Fibroblast of villous mesenchyme (primary cell): Measurements from ENCODE around the gene CEP164. TPM values are rescaled to one million over a fixed set of nuclear protein-coding genes. Genes with fewer than 3 reads are reported as not detected.
"Not testable (repeated sequence)": the region's sequence is repeated elsewhere in the genome, so short reads cannot be mapped to it uniquely, and the experiment has no call there.

Source experiments
- DNase-seq: peaks from one replicate; pipeline ENCODE4 v3.0.0-alpha.2; 2010; ENCODE audit warnings: low read depth
- H3K4me3 ChIP-seq: 2 replicates; pipeline ENCODE4 v1.5.1; 2011; ENCODE audit warnings: low read depth, mild to moderate bottlenecking, low read length
- total RNA-seq: library from RNA; depleted of rRNA; stranded (reverse); fragments of >200 nt; gene quantifications from 2 replicates; pipeline ENCODE4 v1.2.3, GENCODE V29; 2012
- TF ChIP-seq, protein P1 (sequence below): IDR thresholded peaks from 2 replicates; pipeline ENCODE4 v1.5.1; 2012; ENCODE audit warnings: low read depth, mild to moderate bottlenecking, low read length; ENCODE audit not compliant: insufficient read depth

The CEP164 gene
- total RNA-seq, 1 donor, result 33.7 TPM

DNA sequence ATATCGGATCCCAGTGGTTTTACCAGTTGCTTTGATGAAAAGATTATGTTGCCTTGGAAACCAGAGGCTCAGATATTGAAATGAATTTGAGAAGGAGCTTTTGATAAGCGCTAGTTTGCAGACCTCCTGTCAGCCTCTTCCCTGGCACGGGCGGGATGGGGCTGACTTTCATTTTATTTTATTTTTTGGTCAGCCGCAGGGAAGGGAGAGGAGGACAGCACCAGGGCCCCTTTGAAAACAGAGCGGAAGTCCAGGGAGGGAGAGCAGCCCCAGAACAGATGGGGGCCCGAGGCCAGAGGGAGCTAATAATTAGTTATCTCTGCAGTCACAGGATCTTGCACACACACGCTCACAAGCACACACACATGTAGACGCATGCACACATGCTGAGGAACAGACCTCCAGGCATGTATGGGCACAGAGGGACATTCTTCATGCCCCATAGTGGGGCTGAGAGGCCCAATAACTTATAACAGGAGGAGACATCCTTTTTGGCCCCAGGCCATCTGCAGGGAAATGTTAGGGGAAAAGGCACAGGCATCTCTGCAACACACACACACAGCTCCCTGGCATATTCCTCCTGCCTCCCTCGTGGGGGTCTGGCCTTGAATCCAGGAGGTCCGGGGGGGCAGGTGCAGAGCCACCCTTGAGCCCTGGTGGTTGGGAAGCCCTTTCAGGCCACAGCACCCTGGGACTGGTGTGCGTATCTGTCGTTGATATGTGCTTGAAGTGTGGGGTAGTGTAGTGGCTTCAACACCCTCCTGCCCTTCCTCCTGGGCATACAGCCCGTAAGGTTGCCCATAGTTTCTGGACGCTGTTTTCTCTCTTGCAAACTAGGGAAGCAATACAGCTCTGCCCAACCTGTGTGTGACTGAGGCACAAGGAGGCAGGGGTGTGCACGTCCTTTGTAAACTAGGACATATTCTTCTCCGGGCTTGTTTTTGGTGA is 117.3 kb downstream of the CEP164 start:
- DNase-seq, result no peak
- TF ChIP-seq, protein P1, sequence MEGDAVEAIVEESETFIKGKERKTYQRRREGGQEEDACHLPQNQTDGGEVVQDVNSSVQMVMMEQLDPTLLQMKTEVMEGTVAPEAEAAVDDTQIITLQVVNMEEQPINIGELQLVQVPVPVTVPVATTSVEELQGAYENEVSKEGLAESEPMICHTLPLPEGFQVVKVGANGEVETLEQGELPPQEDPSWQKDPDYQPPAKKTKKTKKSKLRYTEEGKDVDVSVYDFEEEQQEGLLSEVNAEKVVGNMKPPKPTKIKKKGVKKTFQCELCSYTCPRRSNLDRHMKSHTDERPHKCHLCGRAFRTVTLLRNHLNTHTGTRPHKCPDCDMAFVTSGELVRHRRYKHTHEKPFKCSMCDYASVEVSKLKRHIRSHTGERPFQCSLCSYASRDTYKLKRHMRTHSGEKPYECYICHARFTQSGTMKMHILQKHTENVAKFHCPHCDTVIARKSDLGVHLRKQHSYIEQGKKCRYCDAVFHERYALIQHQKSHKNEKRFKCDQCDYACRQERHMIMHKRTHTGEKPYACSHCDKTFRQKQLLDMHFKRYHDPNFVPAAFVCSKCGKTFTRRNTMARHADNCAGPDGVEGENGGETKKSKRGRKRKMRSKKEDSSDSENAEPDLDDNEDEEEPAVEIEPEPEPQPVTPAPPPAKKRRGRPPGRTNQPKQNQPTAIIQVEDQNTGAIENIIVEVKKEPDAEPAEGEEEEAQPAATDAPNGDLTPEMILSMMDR, result no peak
- no peak overlapping the region for H3K4me3 ChIP-seq

GRCh38 chr11:117449111-117449693 is 121.5 kb downstream of the CEP164 start:
- TF ChIP-seq, protein P1, result no peak
- DNase-seq, result no peak
- no peak overlapping the region for H3K4me3 ChIP-seq

- H3K4me3 ChIP-seq, result no peak overlapping the region
- TF ChIP-seq, protein P1, result no peak
- no peak for DNase-seq
Measured at GRCh38 chr11:117453886-117454563, 126.4 kb downstream of the CEP164 start.

- H3K4me3 ChIP-seq, result no peak overlapping the region
- TF ChIP-seq, protein P1, result no peak
- no peak for DNase-seq
Measured at GRCh38 chr11:117454564-117454917, 126.9 kb downstream of the CEP164 start.

GRCh38 chr11:117456027-117456720 is 128.5 kb downstream of the CEP164 start:
- TF ChIP-seq, protein P1, result no peak
- DNase-seq, result no peak
- H3K4me3 ChIP-seq, result no peak overlapping the region

DNA sequence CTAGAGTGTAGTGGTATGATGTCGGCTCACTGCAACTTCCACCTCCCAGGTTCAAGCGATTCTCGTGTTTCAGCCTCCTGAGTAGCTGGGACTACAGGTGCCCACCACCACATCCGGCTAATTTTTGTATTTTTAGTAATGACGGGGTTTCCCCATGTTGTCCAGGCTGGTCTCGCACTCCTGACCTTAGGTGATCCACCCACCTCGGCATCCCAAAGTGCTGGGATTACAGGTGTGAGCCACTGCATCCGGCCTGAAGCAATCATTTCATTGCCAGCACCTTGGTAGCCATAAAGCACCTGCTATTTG is 129.0 kb downstream of the CEP164 start:
- DNase-seq, H3K4me3 ChIP-seq: not testable (repeated sequence)
